ENCODE results near the gene TBRG4.
"Not testable (repeated sequence)": the region's sequence is repeated elsewhere in the genome, so short reads cannot be mapped to it uniquely, and the experiment has no call there.

Gene TBRG4

DNA sequence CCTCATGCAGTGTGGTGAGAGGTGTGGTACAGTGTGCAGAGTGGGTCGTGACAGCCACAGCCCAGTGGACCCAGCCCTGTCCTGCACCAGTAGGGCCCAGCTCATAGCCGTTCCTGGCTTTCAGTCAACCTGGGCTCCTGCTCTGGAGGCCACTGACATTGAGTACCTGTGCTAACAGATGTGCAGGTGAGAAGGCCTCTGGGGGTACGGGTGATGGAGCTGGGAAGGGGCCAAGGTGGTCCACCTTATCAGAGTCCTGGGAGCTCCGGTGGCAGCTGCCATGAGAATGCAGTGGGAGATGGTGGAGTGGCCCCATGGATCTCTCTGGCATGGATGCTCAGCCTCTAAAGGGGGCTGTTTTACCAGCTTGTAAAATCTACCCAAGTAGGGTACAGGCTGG lies 6.1 kb upstream of the TBRG4 start:
- ATAC-seq (replicated peaks) (no peak), DNase-seq (no peak)
- Mint-ChIP-seq H3K4me1 (peaks cover 0 to under 1% of the 10 kb centered on the region in 2 donors), H3K27me3 (peaks cover 8 to 17% of the 10 kb centered on the region in 2 donors), H3K4me3 (no peak overlapping the region), H3K9me3 (no peaks in the 10 kb centered on the region), H3K36me3 (no peaks in the 10 kb centered on the region), H3K27ac (no peak overlapping the region)

DNA sequence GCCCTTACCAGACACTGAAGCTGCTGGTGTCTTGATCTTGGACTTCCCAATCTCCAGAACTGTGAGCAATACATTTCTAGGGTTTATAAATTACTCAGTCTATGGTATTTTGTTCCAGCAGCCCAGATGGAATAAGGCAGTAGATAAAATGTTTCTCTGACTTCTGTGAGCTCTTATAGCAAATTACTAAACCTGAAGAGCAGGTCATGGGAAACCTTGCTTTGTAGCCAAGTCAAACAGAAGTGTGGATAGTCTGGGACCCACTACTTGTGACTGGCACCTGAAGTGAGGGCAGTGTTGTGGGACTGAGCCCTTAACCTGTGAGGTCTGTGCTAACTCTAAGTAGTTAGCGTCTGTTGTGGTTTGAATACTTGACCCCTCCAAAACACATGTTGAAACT lies 4.6 kb upstream of the TBRG4 start:
- no peak overlapping the region for H3K27ac Mint-ChIP-seq
- no peak overlapping the region for H3K4me3 Mint-ChIP-seq
- H3K36me3 Mint-ChIP-seq, result peaks cover 5 to 9% of the 10 kb centered on the region in 2 donors
- no peak for DNase-seq
- peaks cover 8 to 17% of the 10 kb centered on the region in 2 donors for H3K27me3 Mint-ChIP-seq
- peaks cover 0 to 7% of the 10 kb centered on the region in 2 donors for H3K4me1 Mint-ChIP-seq
- no peaks in the 10 kb centered on the region for H3K9me3 Mint-ChIP-seq
- no peak for ATAC-seq (replicated peaks)

DNA sequence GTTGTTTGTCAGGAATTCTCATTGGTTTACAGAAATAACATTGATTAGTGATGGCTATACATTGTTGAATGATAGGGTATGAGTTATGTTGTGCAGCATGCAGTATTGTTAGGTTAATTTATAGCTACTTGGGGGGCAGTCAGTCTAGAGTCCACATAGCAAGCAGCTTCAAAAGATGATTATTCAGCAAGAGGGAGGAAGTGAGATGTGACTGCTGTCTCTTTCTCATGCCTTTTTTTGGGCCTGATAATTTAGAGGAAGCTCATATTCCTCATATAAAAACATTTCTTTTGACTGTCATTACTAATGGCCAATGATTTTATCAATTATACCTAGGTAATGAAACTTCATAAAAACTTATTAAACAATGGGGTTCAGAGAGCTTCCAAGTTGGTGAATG lies 3.4 kb upstream of the TBRG4 start:
- H3K36me3 Mint-ChIP-seq, result peaks cover 9 to 17% of the 10 kb centered on the region in 2 donors
- H3K9me3 Mint-ChIP-seq, result no peaks in the 10 kb centered on the region
- H3K27ac Mint-ChIP-seq, result no peak overlapping the region
- peaks cover 6 to 10% of the 10 kb centered on the region in 2 donors for H3K4me1 Mint-ChIP-seq
- H3K27me3 Mint-ChIP-seq, result peaks cover 8 to 17% of the 10 kb centered on the region in 2 donors
- ATAC-seq (replicated peaks) (no peak), DNase-seq (no peak)
- no peak overlapping the region for H3K4me3 Mint-ChIP-seq

DNA sequence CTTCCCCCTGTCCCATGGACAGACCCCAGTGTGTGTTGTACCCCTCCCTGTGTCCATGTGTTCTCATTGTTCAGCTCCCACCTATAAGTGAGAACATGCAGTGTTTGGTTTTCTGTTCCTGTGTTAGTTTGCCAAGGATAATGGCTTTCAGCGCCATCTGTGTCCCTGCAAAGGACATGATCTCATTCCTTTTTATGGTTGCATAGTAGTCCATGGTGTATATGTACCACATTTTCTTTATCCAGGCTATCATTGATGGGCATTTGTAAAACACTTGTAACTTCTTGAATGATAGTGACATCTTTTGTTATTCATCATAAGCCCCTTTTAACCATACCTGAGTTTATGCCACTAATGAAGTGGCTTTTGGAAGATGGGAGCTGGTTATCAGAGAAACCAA lies 2.8 kb upstream of the TBRG4 start:
- H3K27ac Mint-ChIP-seq, result peak overlapping the region; percentile 20
- not testable (repeated sequence) for DNase-seq; H3K4me1 Mint-ChIP-seq; H3K9me3 Mint-ChIP-seq; H3K4me3 Mint-ChIP-seq; ATAC-seq (replicated peaks)
- H3K36me3 Mint-ChIP-seq, result peaks cover 10 to 18% of the 10 kb centered on the region in 2 donors
- H3K27me3 Mint-ChIP-seq, result peaks cover 8 to 17% of the 10 kb centered on the region in 2 donors

DNA sequence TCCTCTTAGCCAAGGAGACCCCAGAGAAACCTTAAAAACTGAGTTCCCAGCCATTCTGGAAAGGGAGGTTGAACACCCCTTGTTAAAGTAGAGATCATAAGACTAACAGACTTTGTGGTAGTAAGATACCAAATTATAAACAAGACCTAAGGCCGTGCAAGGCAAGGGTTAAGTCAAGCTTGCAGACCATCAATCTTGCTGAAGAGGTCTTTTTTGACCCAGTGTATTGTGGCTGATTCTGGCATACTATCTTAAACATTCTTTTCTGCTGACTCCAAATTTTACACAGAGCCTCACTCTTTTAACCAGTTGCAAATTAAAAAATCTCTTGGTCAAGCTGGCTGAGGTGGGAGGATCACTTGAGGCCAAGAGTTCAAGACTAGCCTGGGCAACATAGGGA lies 1.2 kb upstream of the TBRG4 start:
- Mint-ChIP-seq H3K9me3 (no peaks in the 10 kb centered on the region), H3K4me1 (peaks cover 18 to 21% of the 10 kb centered on the region in 2 donors), H3K27ac (peak overlapping the region; percentile 79), H3K27me3 (peaks cover 7 to 12% of the 10 kb centered on the region in 2 donors), H3K4me3 (peak overlapping the region; percentile 14 to 98), H3K36me3 (peaks cover 15 to 28% of the 10 kb centered on the region in 2 donors)
- no peak for DNase-seq
- ATAC-seq (replicated peaks), result no peak

DNA sequence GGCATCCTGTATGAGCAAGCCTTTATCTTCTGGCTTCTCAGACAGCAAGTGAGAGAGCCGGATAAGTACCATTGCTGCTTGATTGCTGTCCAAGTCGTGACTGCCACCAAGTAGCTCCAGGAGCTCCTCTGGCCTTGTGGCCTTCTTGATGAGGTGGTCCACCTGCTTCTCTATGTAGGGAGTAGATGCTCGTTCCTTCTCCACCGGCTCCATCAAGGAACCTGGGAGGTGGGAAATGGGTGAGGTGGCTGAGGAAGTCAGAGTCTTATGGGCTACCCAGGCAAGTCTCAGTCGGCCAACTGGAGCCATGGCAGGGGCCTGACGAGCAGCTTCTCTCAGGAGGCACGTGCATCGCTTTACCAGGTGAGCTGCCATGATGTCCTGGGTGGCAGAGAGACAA lies 2.6 kb downstream of the TBRG4 start:
- Mint-ChIP-seq H3K27me3 (no peaks in the 10 kb centered on the region), H3K4me3 (peak overlapping the region in 1 of 2 donors; percentile 16), H3K36me3 (peaks cover 15 to 33% of the 10 kb centered on the region in 2 donors), H3K4me1 (peaks cover 23 to 27% of the 10 kb centered on the region in 2 donors), H3K9me3 (no peaks in the 10 kb centered on the region), H3K27ac (peak overlapping the region; percentile 56)
- DNase-seq, result no peak
- ATAC-seq (replicated peaks), result no peak

DNA sequence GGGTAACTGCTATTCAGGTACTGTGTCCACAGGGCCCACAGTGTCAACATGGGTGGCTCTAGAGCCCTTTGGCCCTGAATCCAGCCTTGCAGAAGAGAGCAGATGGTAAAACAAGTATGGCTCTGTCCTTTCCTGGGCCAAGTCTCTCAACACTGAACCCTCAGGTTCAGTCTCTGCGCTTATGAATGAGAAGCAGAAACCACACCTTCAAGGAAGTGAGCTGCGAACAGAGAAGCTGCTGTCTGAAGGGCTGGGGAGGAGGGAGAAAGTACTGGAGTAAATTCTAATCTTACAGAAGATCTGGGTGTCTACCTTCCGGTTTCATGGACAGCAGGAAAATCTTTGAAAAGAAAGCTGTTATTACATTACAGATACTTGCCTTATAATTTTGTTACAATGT lies 4.1 kb downstream of the TBRG4 start:
- no peak for ATAC-seq (replicated peaks)
- no peak overlapping the region for H3K4me3 Mint-ChIP-seq
- no peaks in the 10 kb centered on the region for H3K27me3 Mint-ChIP-seq
- peaks cover 22 to 38% of the 10 kb centered on the region in 2 donors for H3K36me3 Mint-ChIP-seq
- H3K27ac Mint-ChIP-seq, result no peak overlapping the region
- no peak for DNase-seq
- H3K4me1 Mint-ChIP-seq, result peaks cover 21 to 27% of the 10 kb centered on the region in 2 donors
- H3K9me3 Mint-ChIP-seq, result no peaks in the 10 kb centered on the region

DNA sequence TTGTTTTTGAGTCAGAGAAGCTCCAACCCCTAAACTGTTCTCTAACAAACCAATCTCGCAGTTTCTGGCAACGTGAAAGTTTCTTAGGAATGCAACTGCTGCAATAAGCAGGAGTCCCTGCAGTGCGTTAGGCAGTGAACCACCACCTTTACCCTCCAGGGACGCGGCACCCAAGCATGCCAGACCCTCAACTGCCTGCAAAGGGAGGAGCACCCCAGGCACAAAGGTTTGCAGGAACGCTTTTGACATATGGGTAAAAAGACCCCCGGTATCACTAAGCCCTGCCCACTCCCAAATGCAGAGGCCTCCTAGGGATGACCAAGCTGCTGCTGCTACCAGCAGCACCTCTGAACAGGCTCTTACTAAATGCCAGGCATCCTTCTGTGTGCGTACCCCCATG lies 4.7 kb downstream of the TBRG4 start:
- H3K4me3 Mint-ChIP-seq, result no peak overlapping the region
- no peak overlapping the region for H3K27ac Mint-ChIP-seq
- ATAC-seq (replicated peaks) (no peak), DNase-seq (no peak)
- no peaks in the 10 kb centered on the region for H3K27me3 Mint-ChIP-seq
- no peaks in the 10 kb centered on the region for H3K9me3 Mint-ChIP-seq
- H3K4me1 Mint-ChIP-seq, result peaks cover 20 to 27% of the 10 kb centered on the region in 2 donors
- peaks cover 23 to 43% of the 10 kb centered on the region in 2 donors for H3K36me3 Mint-ChIP-seq

DNA sequence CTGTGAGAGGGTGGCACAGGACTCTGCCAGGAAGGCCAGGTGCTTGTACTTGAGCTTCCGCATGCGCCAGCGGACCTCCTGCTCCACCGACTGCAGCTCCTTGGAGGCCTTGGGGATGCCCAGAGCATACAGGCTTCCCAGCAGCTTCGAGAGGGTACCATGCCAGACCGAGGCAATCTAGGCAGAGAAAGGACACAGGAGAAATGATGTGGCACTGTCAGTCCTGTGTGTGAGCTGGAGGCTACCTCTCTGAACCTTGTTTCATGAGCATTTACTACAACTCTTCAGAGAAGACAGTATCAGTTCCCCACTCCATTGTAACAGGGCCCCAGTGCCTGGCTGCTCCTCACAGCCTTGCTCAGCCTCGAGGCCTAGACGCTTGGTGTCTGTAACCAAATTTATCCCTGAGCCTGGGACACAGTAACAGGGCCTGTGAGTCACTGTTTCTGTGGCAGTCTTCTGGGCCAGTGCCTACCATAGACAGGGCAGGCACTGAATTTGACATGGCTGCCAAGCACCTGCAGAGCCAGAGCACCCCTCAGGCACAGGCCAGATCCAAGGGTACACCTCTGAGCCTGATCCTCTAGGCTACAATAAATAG lies 5.8 kb downstream of the TBRG4 start:
- H3K4me1 Mint-ChIP-seq, result peaks cover 16 to 27% of the 10 kb centered on the region in 2 donors
- H3K27me3 Mint-ChIP-seq, result no peaks in the 10 kb centered on the region
- H3K4me3 Mint-ChIP-seq, result no peak overlapping the region
- no peak for DNase-seq
- H3K27ac Mint-ChIP-seq, result no peak overlapping the region
- peaks cover 23 to 38% of the 10 kb centered on the region in 2 donors for H3K36me3 Mint-ChIP-seq
- no peaks in the 10 kb centered on the region for H3K9me3 Mint-ChIP-seq
- ATAC-seq (replicated peaks), result no peak

DNA sequence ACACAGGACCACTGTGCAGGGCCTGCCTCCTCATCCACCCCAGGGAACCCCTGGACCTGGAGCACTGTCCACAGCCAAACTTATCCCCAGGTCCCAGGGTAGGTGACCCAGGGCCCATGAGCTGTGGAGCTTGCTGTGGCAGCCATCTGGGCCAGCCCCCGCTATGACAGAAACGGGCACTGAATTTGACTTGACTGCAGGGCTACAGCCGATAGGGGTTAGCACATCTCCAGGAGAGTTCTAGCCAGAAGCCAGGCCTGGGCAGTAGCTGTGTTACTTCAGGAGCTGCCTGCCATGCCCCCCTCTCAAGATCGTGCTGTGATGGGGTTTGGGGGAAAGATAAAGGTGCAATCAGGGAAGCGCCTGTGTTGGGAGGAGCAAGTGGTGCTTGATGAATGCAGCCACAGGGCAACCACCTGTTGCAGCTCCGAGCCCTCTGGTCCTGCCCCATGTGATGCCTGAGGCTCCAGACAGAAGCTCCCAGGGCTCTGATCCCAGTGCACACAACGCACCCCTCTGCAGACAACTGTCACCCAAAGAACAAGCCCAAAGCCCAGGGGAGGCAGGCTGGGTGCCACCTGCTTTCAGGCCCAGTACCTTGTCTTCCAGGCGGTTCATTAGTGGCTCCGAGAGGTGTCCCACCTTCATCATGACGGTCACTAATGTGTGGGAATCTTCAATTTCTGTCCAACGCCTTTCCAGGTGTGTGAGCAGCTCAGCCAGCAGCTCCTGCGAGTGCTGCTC lies 6.5 kb downstream of the TBRG4 start:
- Mint-ChIP-seq H3K36me3 (peaks cover 24 to 38% of the 10 kb centered on the region in 2 donors), H3K9me3 (no peaks in the 10 kb centered on the region), H3K27me3 (no peaks in the 10 kb centered on the region)

DNA sequence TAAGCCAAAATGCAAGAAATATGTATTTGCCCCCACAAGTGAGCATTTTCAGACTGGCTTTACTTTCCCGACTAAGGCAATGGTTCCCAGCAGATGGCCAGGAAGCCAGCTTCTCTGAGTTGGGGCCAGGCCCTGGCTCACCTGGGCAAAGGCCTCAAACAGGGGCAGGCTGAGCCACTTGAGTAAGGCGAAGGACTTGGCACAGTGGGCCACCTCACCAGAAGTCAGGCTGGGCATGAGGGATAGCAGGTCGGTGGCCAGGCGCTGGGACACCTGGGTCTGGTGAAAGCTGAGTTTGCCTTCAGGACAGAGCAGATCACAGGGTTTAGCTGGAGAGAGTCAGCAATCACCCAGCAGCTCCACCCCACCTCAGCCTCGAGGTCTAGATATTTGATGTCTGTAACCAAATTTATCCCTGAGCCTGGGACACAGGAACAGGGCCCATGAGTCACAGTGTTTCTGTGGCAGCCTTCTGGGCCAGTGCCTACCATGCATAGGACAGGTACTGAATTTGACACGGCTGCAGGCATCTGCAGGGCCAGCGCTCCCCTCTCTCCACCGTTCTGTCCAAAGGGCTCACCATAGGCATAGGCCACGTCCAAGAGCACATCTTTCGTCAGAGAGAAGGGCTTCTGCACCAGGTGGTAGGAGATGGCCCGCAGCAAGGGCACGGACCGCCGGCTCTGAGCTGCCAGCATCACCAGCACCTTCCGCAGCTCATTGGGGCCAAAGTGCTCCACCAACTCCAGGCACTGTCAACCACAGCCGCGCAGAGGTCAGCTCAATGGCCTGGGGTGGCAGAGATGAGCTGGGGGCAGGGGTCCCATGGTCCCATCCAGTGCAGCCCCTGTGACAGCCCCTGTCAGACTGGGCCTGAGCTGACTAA lies 7.3 kb downstream of the TBRG4 start:
- H3K9me3 Mint-ChIP-seq, result no peaks in the 10 kb centered on the region
- no peaks in the 10 kb centered on the region for H3K27me3 Mint-ChIP-seq
- no peak for DNase-seq
- ATAC-seq (replicated peaks), result no peak
- no peak overlapping the region for H3K4me3 Mint-ChIP-seq
- H3K36me3 Mint-ChIP-seq, result peaks cover 24 to 42% of the 10 kb centered on the region in 2 donors
- no peak overlapping the region for H3K27ac Mint-ChIP-seq
- peaks cover 15 to 18% of the 10 kb centered on the region in 2 donors for H3K4me1 Mint-ChIP-seq

More for the DNA sequence above, 6.5 kb downstream of the TBRG4 start:
- Mint-ChIP-seq H3K27ac (no peak overlapping the region), H3K4me3 (no peak overlapping the region), H3K4me1 (peaks cover 13 to 22% of the 10 kb centered on the region in 2 donors)
- DNase-seq (no peak), ATAC-seq (replicated peaks) (no peak)

DNA sequence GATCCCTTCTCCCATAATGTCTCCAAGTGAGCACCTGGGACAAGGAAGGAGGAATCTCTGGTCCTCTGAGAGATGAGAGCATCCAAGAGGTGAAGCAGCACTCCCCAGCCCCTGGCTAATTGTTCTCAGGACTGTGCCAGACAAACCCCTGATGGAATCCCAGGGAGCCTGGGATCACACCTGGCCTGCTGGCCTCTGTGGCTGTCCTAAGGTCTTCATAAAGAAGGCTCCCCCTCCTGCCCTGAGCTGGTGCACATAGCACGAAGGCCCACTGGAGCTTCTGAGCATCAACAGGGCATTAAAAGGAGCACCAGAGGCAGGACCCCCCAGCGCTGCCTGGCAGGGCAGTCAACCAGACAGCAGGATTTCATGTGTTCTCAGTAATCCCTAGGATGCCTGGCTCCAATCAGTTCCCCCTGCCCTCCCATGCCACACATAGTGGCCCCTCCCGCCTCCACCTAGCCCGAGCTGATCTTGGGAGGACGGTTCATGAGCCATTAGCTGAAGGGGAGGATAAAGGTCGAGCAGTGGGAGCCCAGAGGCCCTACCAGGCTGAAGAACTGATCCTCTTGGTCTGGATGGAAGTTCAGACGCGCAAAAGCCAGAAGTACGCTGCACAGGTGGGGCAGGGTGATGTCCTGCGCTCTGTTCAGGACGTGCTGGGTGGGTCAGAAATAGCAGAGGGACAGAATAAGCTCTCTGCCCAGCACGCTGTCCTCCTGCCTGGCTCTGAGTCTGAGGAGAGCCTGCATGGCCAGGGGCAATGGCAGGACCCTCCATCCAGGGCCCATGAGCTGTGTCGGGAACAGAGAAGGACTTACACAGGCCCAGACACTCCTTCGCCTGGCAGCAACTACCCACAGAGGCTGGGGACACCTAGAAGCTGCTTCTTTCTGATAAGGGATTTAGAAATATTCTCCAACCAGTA lies 8.4 kb downstream of the TBRG4 start:
- no peaks in the 10 kb centered on the region for H3K27me3 Mint-ChIP-seq
- ATAC-seq (replicated peaks) (no peak), DNase-seq (no peak)
- no peaks in the 10 kb centered on the region for H3K9me3 Mint-ChIP-seq
- H3K36me3 Mint-ChIP-seq, result peaks cover 19 to 35% of the 10 kb centered on the region in 2 donors
- no peak overlapping the region for H3K27ac Mint-ChIP-seq
- H3K4me3 Mint-ChIP-seq, result no peak overlapping the region
- peaks cover 9 to 10% of the 10 kb centered on the region in 2 donors for H3K4me1 Mint-ChIP-seq

DNA sequence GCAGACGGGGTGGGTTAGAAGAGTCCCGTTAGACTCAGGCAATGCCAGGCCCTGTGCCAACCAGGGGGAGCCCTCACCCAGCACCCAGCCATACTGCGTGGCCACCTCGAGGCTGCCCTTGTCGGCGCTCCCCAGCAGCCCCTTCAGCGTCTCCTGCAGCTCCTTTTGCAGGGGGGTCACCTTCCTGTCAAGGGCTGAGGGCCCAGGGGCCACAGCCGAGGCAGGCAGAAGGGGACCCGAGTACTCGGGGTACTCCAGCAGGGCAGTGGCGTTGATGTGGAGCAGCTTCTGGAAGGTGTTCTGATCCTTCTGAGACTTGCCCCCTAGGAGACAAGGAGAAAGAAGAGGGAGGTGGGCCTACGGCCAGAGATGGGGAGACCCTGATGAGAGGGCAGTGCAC lies 9.7 kb downstream of the TBRG4 start:
- no peaks in the 10 kb centered on the region for H3K27me3 Mint-ChIP-seq
- no peak overlapping the region for H3K27ac Mint-ChIP-seq
- peaks cover 0 to 2% of the 10 kb centered on the region in 2 donors for H3K4me1 Mint-ChIP-seq
- ATAC-seq (replicated peaks) (no peak), DNase-seq (no peak)
- H3K36me3 Mint-ChIP-seq, result peaks cover 19 to 32% of the 10 kb centered on the region in 2 donors
- H3K4me3 Mint-ChIP-seq, result no peak overlapping the region
- no peaks in the 10 kb centered on the region for H3K9me3 Mint-ChIP-seq
